GM18868 (cell line): ENCODE results near the gene CYP26A1.

ENCODE experiments used
- ATAC-seq: cut with Tn5 transposase; IDR thresholded peaks from one replicate; pipeline ENCODE4 v1.9.1; 2021; ENCODE audit warnings: mild to moderate bottlenecking, moderate library complexity; ENCODE audit not compliant: unreplicated experiment

CYP26A1 gene, protein sequence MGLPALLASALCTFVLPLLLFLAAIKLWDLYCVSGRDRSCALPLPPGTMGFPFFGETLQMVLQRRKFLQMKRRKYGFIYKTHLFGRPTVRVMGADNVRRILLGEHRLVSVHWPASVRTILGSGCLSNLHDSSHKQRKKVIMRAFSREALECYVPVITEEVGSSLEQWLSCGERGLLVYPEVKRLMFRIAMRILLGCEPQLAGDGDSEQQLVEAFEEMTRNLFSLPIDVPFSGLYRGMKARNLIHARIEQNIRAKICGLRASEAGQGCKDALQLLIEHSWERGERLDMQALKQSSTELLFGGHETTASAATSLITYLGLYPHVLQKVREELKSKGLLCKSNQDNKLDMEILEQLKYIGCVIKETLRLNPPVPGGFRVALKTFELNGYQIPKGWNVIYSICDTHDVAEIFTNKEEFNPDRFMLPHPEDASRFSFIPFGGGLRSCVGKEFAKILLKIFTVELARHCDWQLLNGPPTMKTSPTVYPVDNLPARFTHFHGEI

GRCh38 chr10:93073539-93074146 is at the start of gene CYP26A1:
TSS of gene CYP26A1 (plus strand) at chr10:93073893. CDS start at chr10:93073935, 42 bp downstream.
- no peak for ATAC-seq

- no peak for ATAC-seq
Measured at GRCh38 chr10:93026072-93026471, 47.6 kb upstream of the CYP26A1 start.

DNA sequence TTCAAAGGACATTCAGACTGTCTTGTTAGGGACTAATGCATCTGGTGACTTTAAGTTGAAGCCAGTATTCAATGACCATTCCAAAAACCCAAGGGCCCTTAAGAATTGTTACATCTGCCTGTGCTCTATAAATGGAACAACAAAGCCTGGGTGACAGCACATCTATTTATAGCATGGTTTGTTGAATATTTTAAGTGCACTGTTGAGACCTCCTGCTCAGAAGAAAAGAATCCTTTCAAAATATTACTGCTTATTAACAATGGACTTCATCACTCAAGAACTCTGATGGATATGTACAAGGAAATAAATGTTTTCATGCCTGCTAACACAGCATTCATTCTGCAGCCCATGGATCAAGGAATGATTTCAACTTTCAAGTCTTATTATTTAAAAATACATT is 46.2 kb upstream of the CYP26A1 start:
- ATAC-seq, result no peak

GRCh38 chr10:93028883-93029282 is 44.8 kb upstream of the CYP26A1 start:
- ATAC-seq, result no peak

DNA sequence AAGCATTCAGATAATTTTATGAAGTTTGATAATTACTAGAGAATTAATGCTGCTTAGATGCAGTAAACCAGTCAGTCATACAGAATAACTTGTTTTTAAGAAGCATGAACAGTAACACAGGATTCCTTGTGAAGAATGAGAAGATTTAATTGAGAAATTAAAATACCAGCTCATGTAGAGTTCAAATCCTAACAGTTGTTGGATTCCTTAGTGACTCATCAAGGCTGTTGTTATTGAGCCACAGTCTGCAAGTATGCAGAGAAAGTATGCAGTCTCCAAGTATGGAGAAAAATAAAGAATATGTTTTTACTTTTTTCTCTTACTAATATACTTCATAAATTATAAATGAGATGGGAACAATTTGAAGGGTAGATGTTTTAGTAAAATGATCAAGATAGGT is 43.3 kb upstream of the CYP26A1 start:
- ATAC-seq, result no peak

GRCh38 chr10:93032105-93032808 is 41.4 kb upstream of the CYP26A1 start:
- ATAC-seq, result no peak

DNA sequence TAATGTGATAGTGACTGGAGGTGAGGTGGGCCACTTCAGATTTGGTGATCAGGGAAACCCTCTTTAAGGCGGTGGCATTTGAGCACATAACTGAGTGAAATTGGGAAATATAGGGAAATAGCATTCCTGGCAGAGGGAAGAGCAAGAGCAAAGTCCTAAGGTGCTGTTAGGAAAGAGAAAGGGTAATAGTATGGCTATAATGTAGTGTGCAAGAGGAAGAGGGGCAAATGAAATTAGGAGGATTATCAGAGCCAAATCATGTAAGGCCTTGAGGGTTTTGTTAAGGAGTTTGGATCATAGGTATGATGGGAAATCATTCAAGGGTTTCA is 40.9 kb upstream of the CYP26A1 start:
- ATAC-seq, result no peak

- ATAC-seq, result no peak
Measured at GRCh38 chr10:93034426-93034825, 39.3 kb upstream of the CYP26A1 start.

GRCh38 chr10:93039110-93039509 is 34.6 kb upstream of the CYP26A1 start:
- ATAC-seq, result no peak

- peak; percentile 49 for ATAC-seq
Measured at GRCh38 chr10:93039721-93040120, 34.0 kb upstream of the CYP26A1 start.

GRCh38 chr10:93054486-93054885 is 19.2 kb upstream of the CYP26A1 start:
- ATAC-seq, result no peak

GRCh38 chr10:93058139-93058538 is 15.6 kb upstream of the CYP26A1 start:
- no peak for ATAC-seq

DNA sequence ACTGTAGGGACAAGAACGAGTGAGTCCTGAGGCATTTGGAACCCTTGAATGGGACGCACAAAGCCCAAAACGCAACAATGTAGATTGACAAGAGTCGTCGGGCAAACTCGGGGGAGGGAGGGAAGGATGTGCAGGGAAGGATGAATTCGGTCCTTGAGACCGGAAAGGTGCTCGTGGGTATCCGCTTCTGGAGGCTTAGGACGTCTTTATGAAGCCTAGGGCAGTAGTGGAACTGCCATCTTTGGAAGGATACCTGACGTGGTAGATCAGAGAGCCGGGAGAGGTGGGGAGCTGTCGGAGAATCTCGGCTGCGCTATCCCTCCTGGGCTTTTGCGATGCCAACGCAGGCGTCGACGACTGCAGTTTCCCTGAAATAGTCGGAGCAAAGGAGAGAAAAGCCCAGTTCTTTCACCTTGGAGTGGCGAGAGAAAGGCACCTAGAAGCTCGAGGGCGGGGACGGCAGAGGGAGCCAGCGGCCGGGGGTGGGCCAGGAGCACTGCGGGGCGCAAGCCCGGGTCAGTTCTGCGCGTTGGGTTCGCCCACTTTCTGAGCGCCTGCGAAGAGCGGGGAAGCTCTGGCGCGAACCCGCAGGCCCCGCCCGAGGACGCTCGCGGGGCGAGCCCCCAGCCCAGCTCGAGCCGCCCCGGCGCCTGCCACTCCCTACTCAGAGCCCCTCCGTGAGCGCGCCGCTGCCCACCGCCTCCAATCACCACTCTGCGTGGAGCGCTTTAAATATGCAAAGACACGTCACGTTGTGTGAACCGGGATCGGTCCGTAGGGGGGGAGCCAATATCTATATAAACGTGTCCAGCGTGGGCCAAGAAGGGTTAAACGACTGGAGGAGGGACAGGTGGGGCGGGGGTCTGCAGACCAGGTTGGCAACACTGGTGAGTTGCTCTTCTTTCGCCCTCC is 13.5 kb upstream of the CYP26A1 start, which contains the start of gene CYP26C1:
Gene CYP26C1, plus strand, starts transcription at position 824 of the 912 bp plus-strand sequence. CDS start 466 bp downstream, outside the sequence.
- ATAC-seq, result no peak

DNA sequence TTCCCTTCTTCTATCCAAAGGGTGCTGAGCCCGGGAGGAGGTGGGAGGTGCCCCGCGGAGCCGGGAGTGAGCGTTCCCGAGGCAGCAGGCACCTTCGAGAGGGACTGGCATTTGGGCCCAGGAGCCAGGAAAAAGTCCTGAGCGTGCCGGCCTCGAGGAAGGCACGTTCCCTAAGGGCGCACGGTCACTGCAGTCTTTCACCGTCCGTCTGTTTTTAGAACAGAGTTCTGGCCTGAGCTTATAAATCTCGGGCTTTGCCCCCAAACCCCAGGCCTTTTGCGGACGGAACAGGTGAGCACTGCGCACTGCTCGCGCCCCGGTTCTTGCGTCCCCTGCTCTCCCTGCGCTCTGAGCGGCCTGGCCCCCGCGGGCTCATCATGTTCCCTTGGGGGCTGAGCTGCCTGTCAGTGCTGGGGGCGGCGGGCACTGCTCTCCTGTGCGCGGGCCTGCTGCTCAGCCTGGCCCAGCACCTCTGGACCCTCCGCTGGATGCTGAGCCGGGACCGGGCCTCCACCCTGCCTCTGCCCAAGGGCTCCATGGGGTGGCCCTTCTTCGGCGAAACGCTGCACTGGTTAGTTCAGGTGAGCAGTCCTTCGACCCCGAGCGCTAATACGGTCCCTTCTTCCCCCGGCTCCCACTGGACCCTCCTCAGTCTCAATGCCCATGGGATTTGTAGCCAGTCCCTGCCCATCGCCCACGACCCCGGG is 12.7 kb upstream of the CYP26A1 start:
- ATAC-seq, result no peak

- ATAC-seq, result no peak
Measured at GRCh38 chr10:93061594-93062513, 11.8 kb upstream of the CYP26A1 start.

DNA sequence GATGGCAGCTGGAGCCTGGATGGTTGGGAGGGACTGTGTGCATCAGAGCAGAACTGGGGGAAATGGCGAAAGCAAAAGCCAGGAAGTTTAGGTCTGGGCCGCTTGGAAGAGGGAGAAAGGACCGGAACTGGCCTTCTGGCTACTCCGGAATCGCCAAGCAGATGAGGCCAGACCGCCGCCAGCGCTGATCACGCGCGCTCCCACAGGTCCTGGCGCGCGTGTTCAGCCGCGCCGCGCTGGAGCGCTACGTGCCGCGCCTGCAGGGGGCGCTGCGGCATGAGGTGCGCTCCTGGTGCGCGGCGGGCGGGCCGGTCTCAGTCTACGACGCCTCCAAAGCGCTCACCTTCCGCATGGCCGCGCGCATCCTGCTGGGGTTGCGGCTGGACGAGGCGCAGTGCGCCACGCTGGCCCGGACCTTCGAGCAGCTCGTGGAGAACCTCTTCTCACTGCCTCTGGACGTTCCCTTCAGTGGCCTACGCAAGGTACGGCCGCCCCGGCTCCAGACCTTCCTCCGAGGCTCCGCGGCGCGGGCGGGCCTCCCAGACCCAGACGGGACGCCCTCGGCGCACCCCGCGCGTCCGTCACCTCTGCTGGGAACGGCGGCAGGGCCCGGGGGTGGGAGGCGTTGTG is 11.1 kb upstream of the CYP26A1 start:
- no peak for ATAC-seq

DNA sequence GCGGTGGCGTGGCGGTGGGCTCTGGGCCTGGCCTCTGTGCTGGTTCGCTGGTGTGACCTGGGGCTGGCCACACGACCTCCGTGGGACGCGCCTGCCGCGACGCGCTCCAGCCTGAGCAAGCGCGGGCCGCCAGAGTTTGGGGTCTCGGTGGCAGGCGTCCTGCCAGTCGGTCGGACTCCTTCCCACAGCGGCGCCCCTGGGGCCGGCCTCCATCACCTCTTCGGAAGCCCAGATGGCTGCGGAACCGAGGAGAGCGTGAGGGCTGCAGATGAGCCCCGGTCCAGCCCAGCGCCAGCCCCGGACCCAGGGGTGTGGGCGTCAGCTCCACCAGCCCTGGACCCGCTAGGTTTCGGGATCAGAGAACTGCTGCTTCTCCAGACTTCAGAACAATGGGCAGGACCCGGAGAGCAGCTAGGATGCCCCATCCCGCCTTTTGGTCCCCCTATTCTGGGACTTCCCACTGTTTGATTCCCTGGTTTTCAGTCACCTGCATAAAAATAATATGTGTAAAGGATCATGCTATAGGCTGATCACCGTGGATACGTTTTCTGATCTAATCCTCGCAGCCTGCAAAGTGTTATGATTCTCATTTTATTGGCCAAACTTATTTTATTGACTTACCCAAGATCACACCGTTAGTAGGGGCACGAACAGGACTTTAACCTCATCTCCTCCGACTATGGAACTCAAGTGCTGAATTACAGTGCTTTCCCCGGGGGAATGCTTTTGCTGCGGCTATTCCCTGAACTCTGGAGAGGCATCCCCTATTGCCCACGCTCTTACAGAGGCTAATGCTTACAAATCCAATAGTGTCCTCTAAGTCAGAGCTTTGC is 10.3 kb upstream of the CYP26A1 start:
- ATAC-seq, result no peak
